ENCODE measurements around the gene VCAM1. TPM values are rescaled to one million over a fixed set of nuclear protein-coding genes. Genes with fewer than 3 reads are reported as not detected.

The VCAM1 gene, protein sequence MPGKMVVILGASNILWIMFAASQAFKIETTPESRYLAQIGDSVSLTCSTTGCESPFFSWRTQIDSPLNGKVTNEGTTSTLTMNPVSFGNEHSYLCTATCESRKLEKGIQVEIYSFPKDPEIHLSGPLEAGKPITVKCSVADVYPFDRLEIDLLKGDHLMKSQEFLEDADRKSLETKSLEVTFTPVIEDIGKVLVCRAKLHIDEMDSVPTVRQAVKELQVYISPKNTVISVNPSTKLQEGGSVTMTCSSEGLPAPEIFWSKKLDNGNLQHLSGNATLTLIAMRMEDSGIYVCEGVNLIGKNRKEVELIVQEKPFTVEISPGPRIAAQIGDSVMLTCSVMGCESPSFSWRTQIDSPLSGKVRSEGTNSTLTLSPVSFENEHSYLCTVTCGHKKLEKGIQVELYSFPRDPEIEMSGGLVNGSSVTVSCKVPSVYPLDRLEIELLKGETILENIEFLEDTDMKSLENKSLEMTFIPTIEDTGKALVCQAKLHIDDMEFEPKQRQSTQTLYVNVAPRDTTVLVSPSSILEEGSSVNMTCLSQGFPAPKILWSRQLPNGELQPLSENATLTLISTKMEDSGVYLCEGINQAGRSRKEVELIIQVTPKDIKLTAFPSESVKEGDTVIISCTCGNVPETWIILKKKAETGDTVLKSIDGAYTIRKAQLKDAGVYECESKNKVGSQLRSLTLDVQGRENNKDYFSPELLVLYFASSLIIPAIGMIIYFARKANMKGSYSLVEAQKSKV
- polyA plus RNA-seq (2013, experiment 1 of 2), result 1.1 TPM
- polyA plus RNA-seq (2013, experiment 2 of 2), result 1.2 TPM

DNA sequence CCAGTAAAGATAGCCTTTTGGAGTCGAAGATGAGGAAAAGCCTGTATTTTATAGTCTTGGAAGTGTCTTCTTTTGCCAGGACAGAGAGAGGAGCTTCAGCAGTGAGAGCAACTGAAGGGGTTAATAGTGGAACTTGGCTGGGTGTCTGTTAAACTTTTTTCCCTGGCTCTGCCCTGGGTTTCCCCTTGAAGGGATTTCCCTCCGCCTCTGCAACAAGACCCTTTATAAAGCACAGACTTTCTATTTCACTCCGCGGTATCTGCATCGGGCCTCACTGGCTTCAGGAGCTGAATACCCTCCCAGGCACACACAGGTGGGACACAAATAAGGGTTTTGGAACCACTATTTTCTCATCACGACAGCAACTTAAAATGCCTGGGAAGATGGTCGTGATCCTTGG, at the start of gene VCAM1:
TSS of gene VCAM1 (plus strand) at position 253 of the 400 bp plus-strand sequence. CDS start at position 372, 119 bp downstream.
- no peaks in the 10 kb centered on the region for H3K36me3 ChIP-seq (ENCODE audit: control insufficient read depth, insufficient read depth, low read length)
- H3K4me1 ChIP-seq (ENCODE audit: control insufficient read depth, insufficient read depth, low read length, poor library complexity, severe bottlenecking), result peaks cover 5% of the 10 kb centered on the region
- H3K27ac ChIP-seq (ENCODE audit: low read depth, low read length, severe bottlenecking), result no peak within 1 kb of the TSS
- no peak within 1 kb of the TSS for H3K4me3 ChIP-seq (ENCODE audit: extremely low read depth, insufficient read depth, low read length, poor library complexity, severe bottlenecking)
- H3K9me3 ChIP-seq (ENCODE audit: control insufficient read depth, low read length), result no peaks in the 10 kb centered on the region
- 20 to 21% methylated on average over 3 to 5 of the region's 7 CpGs for WGBS, 2 experiments (ENCODE audit: insufficient coverage in 2 of 2)

DNA sequence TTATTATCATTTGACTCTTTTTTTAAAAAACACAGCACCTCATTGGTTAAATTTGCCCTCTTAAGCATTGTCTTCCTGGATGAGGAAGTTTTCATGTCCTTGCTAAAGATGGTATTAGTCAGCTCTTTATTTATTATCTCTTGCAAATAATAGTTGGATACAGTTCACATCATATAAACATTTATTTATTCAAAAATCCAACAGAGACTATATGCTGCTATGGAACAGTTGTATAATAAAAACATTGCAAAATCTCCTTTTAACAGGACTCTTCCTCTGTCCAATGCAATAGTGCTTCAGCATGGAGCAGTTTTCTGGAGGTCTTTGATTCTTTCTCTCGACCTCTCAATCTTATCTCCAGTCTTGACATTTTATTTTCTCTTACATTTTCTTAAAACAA, 49.5 kb upstream of the VCAM1 start:
- Histone ChIP-seq H3K9me3 (ENCODE audit: control insufficient read depth, low read length) (no peaks in the 10 kb centered on the region), H3K4me1 (ENCODE audit: control insufficient read depth, insufficient read depth, low read length, poor library complexity, severe bottlenecking) (no peaks in the 10 kb centered on the region), H3K36me3 (ENCODE audit: control insufficient read depth, insufficient read depth, low read length) (no peaks in the 10 kb centered on the region), H3K27ac (ENCODE audit: low read depth, low read length, severe bottlenecking) (no peak overlapping the region), H3K4me3 (ENCODE audit: extremely low read depth, insufficient read depth, low read length, poor library complexity, severe bottlenecking) (no peak overlapping the region)
- 60% methylated on average over 1 of the region's 1 CpG; no CpG with 5 or more reads in 1 of the 2 experiments for WGBS, 2 experiments (ENCODE audit: insufficient coverage in 2 of 2)

DNA sequence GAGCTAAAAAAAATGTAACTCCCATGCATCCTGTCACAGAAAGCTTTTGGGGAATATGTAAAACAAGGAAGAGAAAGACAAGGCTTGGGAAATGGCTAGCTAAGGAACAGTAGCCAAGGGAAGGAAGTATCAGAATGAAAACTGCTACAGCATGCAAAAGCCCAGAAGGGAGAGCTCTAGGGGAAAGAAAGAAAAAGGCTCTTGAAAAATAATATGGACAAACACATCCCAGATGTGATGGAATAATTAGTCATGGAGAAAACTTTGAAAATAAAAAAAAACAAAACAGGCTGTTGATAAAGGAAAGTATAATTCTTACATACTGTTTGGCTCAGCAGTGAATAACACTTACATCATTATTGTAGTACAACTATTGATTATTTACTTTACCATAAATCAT, 47.9 kb upstream of the VCAM1 start:
- H3K4me1 ChIP-seq (ENCODE audit: control insufficient read depth, insufficient read depth, low read length, poor library complexity, severe bottlenecking), result no peaks in the 10 kb centered on the region
- no peaks in the 10 kb centered on the region for H3K9me3 ChIP-seq (ENCODE audit: control insufficient read depth, low read length)

DNA sequence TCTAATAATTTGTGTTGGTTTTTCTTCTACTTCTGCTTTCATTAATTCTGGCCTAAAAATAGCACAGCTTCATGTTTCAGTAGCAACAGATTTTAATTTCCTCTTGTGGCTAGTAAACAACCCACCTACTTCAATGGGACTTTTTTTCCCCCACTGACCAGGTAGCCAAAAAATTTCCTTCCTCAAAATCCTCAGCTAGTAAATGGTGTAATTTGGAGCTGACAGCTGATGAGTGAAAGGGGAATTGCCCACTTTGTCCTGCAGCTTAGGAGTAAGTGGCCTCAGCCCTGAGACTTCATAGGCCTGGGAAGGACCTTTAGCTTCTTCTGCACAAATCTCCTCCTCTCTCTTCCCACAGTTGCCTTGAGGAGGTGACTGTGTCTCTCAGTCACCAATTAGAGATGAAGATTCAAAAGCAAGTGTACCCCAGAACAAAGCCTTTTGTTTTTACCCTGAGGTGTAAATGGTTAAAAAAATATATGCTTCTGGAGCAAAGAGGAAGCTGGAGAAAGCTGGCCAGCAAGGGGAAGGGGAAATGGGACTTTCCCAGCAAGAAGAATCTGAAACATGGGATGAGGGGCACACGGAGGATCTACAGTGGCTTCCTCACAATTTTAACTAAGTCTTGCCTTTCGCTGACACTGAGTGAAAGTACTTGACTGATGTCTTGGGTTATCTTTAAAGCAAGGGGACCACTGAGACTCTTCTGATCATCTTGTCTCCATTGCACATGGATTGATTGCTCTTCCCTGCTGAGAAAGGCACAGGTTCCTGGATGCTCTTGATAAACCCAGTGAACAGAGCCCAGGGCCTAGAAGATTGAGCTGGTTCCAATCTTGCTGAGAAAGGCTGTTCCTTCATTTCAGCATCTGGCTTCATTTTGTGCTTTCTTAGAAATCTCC, 35.8 kb upstream of the VCAM1 start:
- no peaks in the 10 kb centered on the region for H3K9me3 ChIP-seq (ENCODE audit: control insufficient read depth, low read length)
- no peak overlapping the region for H3K27ac ChIP-seq (ENCODE audit: low read depth, low read length, severe bottlenecking)
- no peaks in the 10 kb centered on the region for H3K36me3 ChIP-seq (ENCODE audit: control insufficient read depth, insufficient read depth, low read length)
- no peak overlapping the region for H3K4me3 ChIP-seq (ENCODE audit: extremely low read depth, insufficient read depth, low read length, poor library complexity, severe bottlenecking)
- H3K4me1 ChIP-seq (ENCODE audit: control insufficient read depth, insufficient read depth, low read length, poor library complexity, severe bottlenecking), result no peaks in the 10 kb centered on the region
- 79 to 95% methylated on average over 2 of the region's 2 CpGs for WGBS, 2 experiments (ENCODE audit: insufficient coverage in 2 of 2)

More for the DNA sequence above, 47.9 kb upstream of the VCAM1 start:
- Histone ChIP-seq H3K27ac (ENCODE audit: low read depth, low read length, severe bottlenecking) (no peak overlapping the region), H3K4me3 (ENCODE audit: extremely low read depth, insufficient read depth, low read length, poor library complexity, severe bottlenecking) (no peak overlapping the region), H3K36me3 (ENCODE audit: control insufficient read depth, insufficient read depth, low read length) (no peaks in the 10 kb centered on the region)

DNA sequence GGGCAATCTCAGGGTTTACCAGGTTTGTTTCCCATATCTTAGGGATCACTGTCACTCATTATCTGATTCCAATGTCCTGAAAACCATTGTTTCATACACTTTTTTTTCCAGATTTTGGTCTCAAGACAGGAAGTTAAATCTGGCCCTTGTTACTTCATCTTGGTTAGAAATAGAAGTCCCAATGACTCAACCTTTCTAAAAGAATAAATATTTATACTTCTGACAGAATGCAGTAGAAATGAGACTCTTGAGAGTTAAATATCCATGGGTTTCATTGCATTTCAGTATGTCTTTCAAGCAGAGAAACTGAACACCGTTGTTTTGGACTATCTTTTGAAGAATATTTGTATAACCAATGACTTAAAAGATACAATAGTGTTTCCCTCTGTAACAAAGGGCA, 19.8 kb upstream of the VCAM1 start:
- no peak overlapping the region for H3K4me3 ChIP-seq (ENCODE audit: extremely low read depth, insufficient read depth, low read length, poor library complexity, severe bottlenecking)
- H3K4me1 ChIP-seq (ENCODE audit: control insufficient read depth, insufficient read depth, low read length, poor library complexity, severe bottlenecking), result no peaks in the 10 kb centered on the region
- H3K9me3 ChIP-seq (ENCODE audit: control insufficient read depth, low read length), result peaks cover 8% of the 10 kb centered on the region
- no peak overlapping the region for H3K27ac ChIP-seq (ENCODE audit: low read depth, low read length, severe bottlenecking)
- no CpG with 5 or more reads among the region's 1 CpG for WGBS, 2 experiments (ENCODE audit: insufficient coverage in 2 of 2)
- no peaks in the 10 kb centered on the region for H3K36me3 ChIP-seq (ENCODE audit: control insufficient read depth, insufficient read depth, low read length)

DNA sequence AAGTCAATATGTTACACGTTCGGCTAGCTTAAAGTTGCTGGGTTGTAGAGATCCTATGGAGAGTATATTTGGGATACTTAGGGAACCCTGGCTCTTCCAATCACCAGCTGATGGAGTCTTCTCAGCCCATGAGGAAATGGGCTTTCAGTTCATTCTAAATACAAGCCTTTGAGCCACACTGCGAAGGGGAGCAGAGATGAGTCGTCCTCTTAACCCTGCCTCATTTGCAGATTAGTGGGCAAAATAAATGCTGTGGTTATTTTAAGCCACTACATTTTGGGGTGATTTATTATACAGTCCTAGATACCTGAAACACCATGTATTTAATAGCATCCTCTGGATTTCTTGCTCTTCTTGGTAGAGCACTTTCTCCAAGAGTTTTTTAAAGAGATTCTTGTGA, 19.0 kb upstream of the VCAM1 start:
- WGBS, 2 experiments (ENCODE audit: insufficient coverage in 2 of 2), result 93% methylated on average over 4 of the region's 4 CpGs; no CpG with 5 or more reads in 1 of the 2 experiments
- no peaks in the 10 kb centered on the region for H3K4me1 ChIP-seq (ENCODE audit: control insufficient read depth, insufficient read depth, low read length, poor library complexity, severe bottlenecking)

GRCh38 chr1:100703052-100703451, 16.5 kb upstream of the VCAM1 start:
- no peak overlapping the region for H3K4me3 ChIP-seq (ENCODE audit: extremely low read depth, insufficient read depth, low read length, poor library complexity, severe bottlenecking)
- 80 to 100% methylated on average over 1 to 2 of the region's 2 CpGs for WGBS, 2 experiments (ENCODE audit: insufficient coverage in 2 of 2)
- H3K27ac ChIP-seq (ENCODE audit: low read depth, low read length, severe bottlenecking), result no peak overlapping the region
- H3K4me1 ChIP-seq (ENCODE audit: control insufficient read depth, insufficient read depth, low read length, poor library complexity, severe bottlenecking), result peaks cover 4% of the 10 kb centered on the region
- no peaks in the 10 kb centered on the region for H3K36me3 ChIP-seq (ENCODE audit: control insufficient read depth, insufficient read depth, low read length)
- peaks cover 2% of the 10 kb centered on the region for H3K9me3 ChIP-seq (ENCODE audit: control insufficient read depth, low read length)

More for the DNA sequence above, 19.0 kb upstream of the VCAM1 start:
- Histone ChIP-seq H3K4me3 (ENCODE audit: extremely low read depth, insufficient read depth, low read length, poor library complexity, severe bottlenecking) (no peak overlapping the region), H3K36me3 (ENCODE audit: control insufficient read depth, insufficient read depth, low read length) (no peaks in the 10 kb centered on the region), H3K27ac (ENCODE audit: low read depth, low read length, severe bottlenecking) (no peak overlapping the region), H3K9me3 (ENCODE audit: control insufficient read depth, low read length) (peaks cover 8% of the 10 kb centered on the region)

GRCh38 chr1:100703716-100704115, 15.8 kb upstream of the VCAM1 start:
- H3K4me3 ChIP-seq (ENCODE audit: extremely low read depth, insufficient read depth, low read length, poor library complexity, severe bottlenecking), result no peak overlapping the region
- no peaks in the 10 kb centered on the region for H3K36me3 ChIP-seq (ENCODE audit: control insufficient read depth, insufficient read depth, low read length)
- H3K4me1 ChIP-seq (ENCODE audit: control insufficient read depth, insufficient read depth, low read length, poor library complexity, severe bottlenecking), result peaks cover 4% of the 10 kb centered on the region
- no peak overlapping the region for H3K27ac ChIP-seq (ENCODE audit: low read depth, low read length, severe bottlenecking)
- no peaks in the 10 kb centered on the region for H3K9me3 ChIP-seq (ENCODE audit: control insufficient read depth, low read length)
- WGBS, 2 experiments (ENCODE audit: insufficient coverage in 2 of 2), result 92 to 100% methylated on average over 1 to 2 of the region's 2 CpGs

- no CpG with 5 or more reads among the region's 3 CpGs for WGBS, 2 experiments (ENCODE audit: insufficient coverage in 2 of 2)
- no peaks in the 10 kb centered on the region for H3K36me3 ChIP-seq (ENCODE audit: control insufficient read depth, insufficient read depth, low read length)
- H3K4me3 ChIP-seq (ENCODE audit: extremely low read depth, insufficient read depth, low read length, poor library complexity, severe bottlenecking), result no peak overlapping the region
Observed at GRCh38 chr1:100704473-100704872, 15.1 kb upstream of the VCAM1 start.

GRCh38 chr1:100706296-100706695, 13.2 kb upstream of the VCAM1 start:
- Histone ChIP-seq H3K4me1 (ENCODE audit: control insufficient read depth, insufficient read depth, low read length, poor library complexity, severe bottlenecking) (peaks cover 4% of the 10 kb centered on the region), H3K27ac (ENCODE audit: low read depth, low read length, severe bottlenecking) (no peak overlapping the region), H3K9me3 (ENCODE audit: control insufficient read depth, low read length) (no peaks in the 10 kb centered on the region), H3K36me3 (ENCODE audit: control insufficient read depth, insufficient read depth, low read length) (no peaks in the 10 kb centered on the region), H3K4me3 (ENCODE audit: extremely low read depth, insufficient read depth, low read length, poor library complexity, severe bottlenecking) (no peak overlapping the region)
- WGBS, 2 experiments (ENCODE audit: insufficient coverage in 2 of 2), result 50 to 100% methylated on average over 1 of the region's 1 CpG

More at GRCh38 chr1:100704473-100704872, 15.1 kb upstream of the VCAM1 start:
- Histone ChIP-seq H3K9me3 (ENCODE audit: control insufficient read depth, low read length) (no peaks in the 10 kb centered on the region), H3K4me1 (ENCODE audit: control insufficient read depth, insufficient read depth, low read length, poor library complexity, severe bottlenecking) (peaks cover 4% of the 10 kb centered on the region), H3K27ac (ENCODE audit: low read depth, low read length, severe bottlenecking) (no peak overlapping the region)
